Bone marrow (tissue), 2 donors: ENCODE measurements around the gene GOLGA8A.
"Not testable (repeated sequence)": the region's sequence is repeated elsewhere in the genome, so short reads cannot be mapped to it uniquely, and the experiment has no call there.

ENCODE experiments used
- DNase-seq, 2 donors: peaks; one replicate each; lab custom pipeline; 2025; lab: John Stamatoyannopoulos, UW

Gene GOLGA8A

GRCh38 chr15:34437687-34438086 is at the start of gene GOLGA8A:
TSS of gene GOLGA8A (minus strand) at chr15:34437808. CDS start at chr15:34389691, 48,117 bp downstream.
- peak in 1 of 2 donors; percentile 1 for DNase-seq

GRCh38 chr15:34483644-34484043 is 46.0 kb upstream of the GOLGA8A start:
- no peak for DNase-seq

GRCh38 chr15:34481370-34481769 is 43.8 kb upstream of the GOLGA8A start:
- no peak for DNase-seq

GRCh38 chr15:34473840-34474239 is 36.2 kb upstream of the GOLGA8A start:
- DNase-seq: no peak

- no peak for DNase-seq
Observed at GRCh38 chr15:34472947-34473346, 35.3 kb upstream of the GOLGA8A start.

- no peak for DNase-seq
Observed at GRCh38 chr15:34470892-34471291, 33.3 kb upstream of the GOLGA8A start.

GRCh38 chr15:34470091-34470490 is 32.5 kb upstream of the GOLGA8A start:
- no peak for DNase-seq

GRCh38 chr15:34461730-34462129 is 24.1 kb upstream of the GOLGA8A start:
- DNase-seq: no peak

GRCh38 chr15:34460451-34460850 is 22.8 kb upstream of the GOLGA8A start:
- DNase-seq: no peak

GRCh38 chr15:34456658-34457057 is 19.1 kb upstream of the GOLGA8A start:
- DNase-seq: no peak

GRCh38 chr15:34442891-34443290 is 5.3 kb upstream of the GOLGA8A start:
- no peak for DNase-seq

- DNase-seq: no peak
Observed at GRCh38 chr15:34439878-34440277, 2.3 kb upstream of the GOLGA8A start.

- DNase-seq: peak in 1 of 2 donors; percentile 19
Observed at GRCh38 chr15:34436956-34437442, 609 bp downstream of the GOLGA8A start.

GRCh38 chr15:34436126-34436955 is 1.3 kb downstream of the GOLGA8A start:
- DNase-seq: peak in 1 of 2 donors; percentile 10

GRCh38 chr15:34435658-34436057 is 1.9 kb downstream of the GOLGA8A start:
- no peak for DNase-seq

- no peak for DNase-seq
Observed at GRCh38 chr15:34434627-34435305, 2.8 kb downstream of the GOLGA8A start.

GRCh38 chr15:34433956-34434626 is 3.5 kb downstream of the GOLGA8A start:
- not testable (repeated sequence) for DNase-seq

GRCh38 chr15:34430642-34431041 is 7.0 kb downstream of the GOLGA8A start:
- not testable (repeated sequence) for DNase-seq

- DNase-seq: not testable (repeated sequence)
Observed at GRCh38 chr15:34423425-34424090, 14.1 kb downstream of the GOLGA8A start.

GRCh38 chr15:34420953-34421352 is 16.7 kb downstream of the GOLGA8A start:
- not testable (repeated sequence) for DNase-seq

GRCh38 chr15:34418435-34418834 is 19.2 kb downstream of the GOLGA8A start:
- DNase-seq: not testable (repeated sequence)

- DNase-seq: not testable (repeated sequence)
Observed at GRCh38 chr15:34409511-34409910, 28.1 kb downstream of the GOLGA8A start.
